ENCODE data around the gene ENSA. TPM values are rescaled to one million over a fixed set of nuclear protein-coding genes. Genes with fewer than 3 reads are reported as not detected.

The ENSA gene
- total RNA-seq, 1 experiment from 2014 or later, result 254 TPM

GRCh38 chr1:150575518-150576366 is 53.7 kb downstream of the ENSA start (continued):
- TF ChIP-seq ZNF425 (CRISPR knock-in tag; conservative IDR thresholded peaks at IDR 0.05), result peak; percentile 65
- no peak for TF ChIP-seq E2F4 (CRISPR knock-in tag; IDR thresholded peaks at IDR 0.05; ENCODE audit: borderline replicate concordance, low read depth)

GRCh38 chr1:150575072-150575489 is 54.3 kb downstream of the ENSA start:
- DNase-seq (ENCODE audit: low spot score) (no peak), ATAC-seq (no peak)
- POLR2A ChIA-PET, result interaction anchor here (9.4 kb wide), 1 partner anchor 12 kb away, joined by 188 read pairs; no protein-coding TSS in a partner anchor
- Mint-ChIP-seq H3K27me3 (ENCODE audit: low read depth) (no peaks in the 10 kb centered on the region; the same call in 1 of the 2 replicates), H3K4me3 (peak overlapping the region; percentile 92), H3K36me3 (peaks cover 76% of the 10 kb centered on the region), H3K9me3 (no peaks in the 10 kb centered on the region), H3K27ac (peak overlapping the region; percentile 97), H3K4me1 (peaks cover 56% of the 10 kb centered on the region)
- CTCF ChIA-PET, result interaction anchor here (0.6 to 1.2 kb wide), 3 partner anchors 14 to 43 kb away, joined by 3 to 5 read pairs (median 4); no protein-coding TSS in a partner anchor
- TF ChIP-seq E2F1 (CRISPR knock-in tag; IDR thresholded peaks at IDR 0.05), result no peak
- no peak for TF ChIP-seq RELA (CRISPR knock-in tag; IDR thresholded peaks at IDR 0.05; ENCODE audit: borderline replicate concordance)
- TF ChIP-seq NR1H2 (CRISPR knock-in tag; IDR thresholded peaks at IDR 0.05), result no peak
- TF ChIP-seq HMGA2 (CRISPR knock-in tag; IDR thresholded peaks at IDR 0.05), result no peak
- no peak for TF ChIP-seq ERG (CRISPR knock-in tag; IDR thresholded peaks at IDR 0.05)
- TF ChIP-seq NFE2L1 (CRISPR knock-in tag; IDR thresholded peaks at IDR 0.05), result no peak
- TF ChIP-seq ZNF532 (CRISPR knock-in tag; IDR thresholded peaks at IDR 0.05; ENCODE audit: borderline replicate concordance), result no peak
- no peak for TF ChIP-seq NFATC4 (CRISPR knock-in tag; IDR thresholded peaks at IDR 0.05)
- TF ChIP-seq GTF2I (CRISPR knock-in tag; conservative IDR thresholded peaks at IDR 0.05), result no peak
- TF ChIP-seq NR3C1 (CRISPR knock-in tag; conservative IDR thresholded peaks at IDR 0.05; ENCODE audit: low read depth), result no peak
- TF ChIP-seq ZNF263 (CRISPR knock-in tag; IDR thresholded peaks at IDR 0.05; ENCODE audit: low read depth), result no peak
- no peak for TF ChIP-seq IRF1 (CRISPR knock-in tag; IDR thresholded peaks at IDR 0.05)
- no peak for TF ChIP-seq ZNF121 (CRISPR knock-in tag; IDR thresholded peaks at IDR 0.05)
- no peak for TF ChIP-seq ATF6 (CRISPR knock-in tag; IDR thresholded peaks at IDR 0.05)
- TF ChIP-seq ZSCAN18 (CRISPR knock-in tag; IDR thresholded peaks at IDR 0.05), result no peak
- no peak for TF ChIP-seq ETV6 (CRISPR knock-in tag; IDR thresholded peaks at IDR 0.05)

Data from WTC11 (cell line).